IPS-NIHi7 (cell line): ENCODE measurements around the gene PPP1R14B.

Source experiments
- DNase-seq: peaks from one replicate; pipeline ENCODE4 v3.0.0; 2012; ENCODE audit warnings: mixed read lengths; ENCODE audit errors: extremely low spot score

The PPP1R14B gene

DNA sequence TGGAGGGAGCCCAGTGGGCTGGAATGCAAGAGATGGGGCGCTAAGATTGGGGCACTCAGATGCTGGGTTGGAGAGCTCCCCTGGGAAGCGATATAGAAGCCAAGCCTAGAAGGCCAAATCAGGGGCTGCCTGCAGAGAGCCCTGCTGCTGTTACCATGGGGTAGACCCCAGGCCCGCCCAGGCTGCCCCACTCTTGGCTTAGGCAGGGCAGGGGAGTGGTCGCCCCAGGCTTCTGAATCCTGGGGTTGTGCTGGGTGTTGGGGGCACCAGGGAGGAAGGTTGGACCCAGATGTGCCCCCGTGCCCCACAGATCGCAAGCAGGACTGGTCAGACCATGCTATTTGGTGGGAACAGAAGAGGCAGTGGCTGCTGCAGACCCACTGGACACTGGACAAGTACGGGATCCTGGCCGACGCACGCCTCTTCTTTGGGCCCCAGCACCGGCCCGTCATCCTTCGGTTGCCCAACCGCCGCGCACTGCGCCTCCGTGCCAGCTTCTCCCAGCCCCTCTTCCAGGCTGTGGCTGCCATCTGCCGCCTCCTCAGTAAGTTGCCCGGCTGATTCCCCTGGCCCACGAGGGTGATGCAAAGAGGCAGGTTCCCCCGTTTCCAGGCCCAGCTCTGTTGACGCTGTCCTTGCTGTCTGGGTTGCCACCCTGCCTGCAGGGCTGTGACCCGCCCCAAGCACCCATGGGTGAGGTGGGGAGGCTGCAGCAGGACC is 36.3 kb downstream of the PPP1R14B start:
- no peak for DNase-seq

DNA sequence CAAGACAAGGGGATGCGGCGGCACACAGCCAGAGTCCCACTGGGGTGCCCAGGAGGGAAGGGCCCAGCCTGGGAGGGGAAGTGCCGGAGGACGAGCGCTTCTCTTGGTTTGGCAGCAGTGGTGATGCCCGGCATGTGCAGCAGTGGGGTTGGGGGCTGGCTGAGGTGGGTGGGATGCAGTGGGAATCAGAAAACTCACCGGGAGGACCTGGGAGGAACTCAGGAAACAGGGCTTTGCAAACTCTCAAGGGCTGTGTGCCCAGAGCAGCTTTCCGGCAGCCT is 37.2 kb downstream of the PPP1R14B start:
- no peak for DNase-seq

DNA sequence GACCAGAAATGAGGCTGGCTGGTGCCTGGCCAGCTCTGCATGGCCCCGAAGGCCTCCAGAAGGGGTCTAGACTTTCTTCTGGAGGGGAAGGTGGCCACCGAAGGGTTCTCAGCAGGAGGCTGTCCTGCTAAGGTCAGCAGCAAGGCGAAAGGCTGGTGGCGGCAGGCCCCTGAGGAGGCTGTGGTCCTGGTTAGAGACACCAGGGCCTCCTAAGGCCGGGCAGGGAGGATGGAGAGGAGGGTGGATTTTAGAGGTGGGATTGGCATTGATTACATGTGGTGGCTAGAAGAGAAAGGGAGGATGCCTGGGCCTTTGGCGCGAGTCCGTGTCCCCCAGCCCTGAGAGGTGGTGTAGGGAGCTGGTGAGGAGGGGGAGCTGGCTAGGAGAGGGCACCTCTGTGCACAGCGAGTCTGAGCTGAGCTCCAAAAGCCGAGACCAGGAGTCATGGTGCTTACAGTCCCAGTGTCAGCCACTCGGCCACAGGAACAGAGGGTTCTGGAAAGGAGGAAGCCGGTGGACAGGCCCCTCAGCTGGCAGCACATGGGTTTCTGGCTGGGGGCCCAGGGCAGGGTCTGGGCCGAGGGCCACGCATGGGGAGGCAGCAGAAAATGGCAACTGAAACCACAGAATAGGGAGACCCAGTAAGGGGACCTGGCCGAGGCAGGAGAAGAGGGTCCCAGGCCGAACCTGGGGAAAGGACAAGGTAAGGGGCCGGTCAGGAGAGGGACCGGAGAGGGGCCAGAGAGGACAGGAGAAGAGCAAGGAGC is 37.8 kb downstream of the PPP1R14B start:
- DNase-seq, result no peak

DNA sequence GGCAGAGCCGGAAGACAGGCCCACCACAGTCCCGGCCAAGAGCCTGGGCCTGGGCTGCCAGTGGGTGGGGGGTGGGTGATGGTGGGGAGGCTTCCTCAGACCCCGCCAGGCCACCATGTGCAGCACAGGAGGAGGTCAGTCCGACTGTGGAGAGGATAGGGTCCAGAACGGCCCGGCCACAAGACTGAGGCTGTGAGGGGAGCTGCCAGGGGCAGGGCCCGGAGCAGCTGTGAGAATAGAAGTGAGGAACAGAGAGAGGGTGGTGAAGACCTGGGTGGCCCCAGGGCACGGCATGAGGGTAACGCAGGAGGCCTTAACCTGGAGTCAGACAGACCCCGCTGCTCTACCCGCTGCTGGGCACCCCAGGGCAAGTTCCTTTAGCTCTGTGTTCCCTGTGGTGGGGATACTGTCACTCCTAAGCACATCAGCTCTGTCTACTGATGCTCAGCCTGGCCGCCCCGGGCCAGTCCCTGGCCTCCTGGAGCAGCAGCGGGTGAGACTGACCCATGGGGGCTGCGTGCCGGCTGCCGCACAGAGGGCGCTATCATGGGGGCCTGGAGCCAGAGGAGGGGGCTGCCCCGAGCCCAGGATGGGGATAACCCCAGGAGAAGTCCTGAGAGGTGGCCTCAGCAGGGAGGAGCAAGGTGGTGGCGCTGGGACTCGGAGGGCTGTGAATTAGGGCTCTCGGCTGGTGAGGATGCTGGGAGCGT is 38.5 kb downstream of the PPP1R14B start:
- DNase-seq, result no peak

DNA sequence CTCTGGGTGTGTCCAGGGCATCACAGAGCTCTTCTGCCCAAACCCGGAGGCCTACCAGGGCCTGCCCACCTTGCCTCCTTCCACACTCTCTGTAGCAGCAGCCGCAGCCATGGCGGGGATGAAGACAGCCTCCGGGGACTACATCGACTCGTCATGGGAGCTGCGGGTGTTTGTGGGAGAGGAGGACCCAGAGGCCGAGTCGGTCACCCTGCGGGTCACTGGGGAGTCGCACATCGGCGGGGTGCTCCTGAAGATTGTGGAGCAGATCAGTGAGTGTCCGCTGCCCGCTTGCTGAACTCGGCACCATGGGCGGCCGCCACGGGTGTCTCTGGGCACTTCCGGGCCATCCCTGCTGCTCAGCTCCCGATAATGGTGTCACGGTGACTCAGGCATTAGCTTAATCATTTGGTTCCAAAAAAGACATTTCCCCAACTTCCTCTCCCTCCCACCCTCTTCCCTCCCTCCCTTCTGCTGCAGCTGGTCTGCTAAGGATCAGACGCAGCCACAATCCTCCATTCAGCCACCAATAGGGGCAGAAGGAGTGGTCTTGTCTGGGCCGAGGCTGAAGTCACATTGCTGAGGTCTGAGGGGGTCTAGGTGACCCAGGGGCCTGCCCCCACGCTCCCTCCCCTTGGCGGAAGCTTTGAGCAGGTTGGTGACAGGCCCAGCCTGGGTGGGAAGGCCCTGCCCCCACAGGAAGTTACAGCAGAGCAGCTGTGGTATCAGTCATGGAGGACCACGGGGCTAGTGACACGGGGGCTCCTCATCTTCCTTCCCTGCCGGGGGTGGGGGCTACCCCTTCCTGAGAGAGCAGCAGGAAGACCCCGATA is 39.3 kb downstream of the PPP1R14B start:
- DNase-seq, result no peak

DNA sequence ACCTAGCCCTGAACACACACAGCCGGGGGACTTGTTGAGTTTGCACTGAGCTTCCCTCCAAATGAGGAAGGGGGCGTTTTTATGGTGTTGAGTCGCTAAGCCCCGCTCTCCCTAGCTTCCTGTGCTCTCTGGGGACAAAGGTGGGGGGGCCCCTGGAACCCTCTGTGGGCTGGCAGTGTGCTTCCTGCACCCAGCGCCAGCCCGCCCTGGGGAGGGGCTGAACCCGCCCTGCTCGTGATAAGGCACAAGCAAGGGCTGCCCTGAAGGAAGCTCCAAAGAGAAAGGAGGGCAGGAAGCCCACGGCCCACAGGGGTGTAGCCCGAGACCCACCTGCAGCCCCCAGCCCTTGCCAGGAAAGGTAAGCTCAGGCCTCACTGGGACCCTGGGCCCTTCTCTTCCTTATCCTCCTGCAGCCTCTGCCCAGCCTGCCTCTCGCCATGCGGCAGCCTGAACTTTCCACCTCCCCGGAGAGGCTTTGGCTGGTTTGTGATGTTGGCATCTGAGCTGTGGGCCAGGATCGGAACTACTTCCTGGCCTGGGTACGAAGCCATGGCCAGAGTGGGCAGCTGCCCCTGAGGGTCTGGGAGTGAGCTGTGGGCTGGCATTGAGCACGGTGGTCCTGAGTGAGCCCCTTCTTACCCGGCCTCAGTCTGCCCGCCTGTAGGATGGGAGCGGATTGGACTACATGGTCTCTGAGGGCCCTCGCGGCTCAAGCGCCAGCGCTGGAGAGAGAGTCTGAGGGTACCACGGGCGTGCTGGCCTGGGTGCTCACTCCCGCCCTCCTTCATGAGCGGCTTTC is 40.1 kb downstream of the PPP1R14B start, which contains the start of gene FERMT3:
FERMT3 (plus strand) TSS at position 265 of the 799 bp plus-strand sequence. CDS start 644 bp downstream, outside the sequence.
- DNase-seq, result no peak

DNA sequence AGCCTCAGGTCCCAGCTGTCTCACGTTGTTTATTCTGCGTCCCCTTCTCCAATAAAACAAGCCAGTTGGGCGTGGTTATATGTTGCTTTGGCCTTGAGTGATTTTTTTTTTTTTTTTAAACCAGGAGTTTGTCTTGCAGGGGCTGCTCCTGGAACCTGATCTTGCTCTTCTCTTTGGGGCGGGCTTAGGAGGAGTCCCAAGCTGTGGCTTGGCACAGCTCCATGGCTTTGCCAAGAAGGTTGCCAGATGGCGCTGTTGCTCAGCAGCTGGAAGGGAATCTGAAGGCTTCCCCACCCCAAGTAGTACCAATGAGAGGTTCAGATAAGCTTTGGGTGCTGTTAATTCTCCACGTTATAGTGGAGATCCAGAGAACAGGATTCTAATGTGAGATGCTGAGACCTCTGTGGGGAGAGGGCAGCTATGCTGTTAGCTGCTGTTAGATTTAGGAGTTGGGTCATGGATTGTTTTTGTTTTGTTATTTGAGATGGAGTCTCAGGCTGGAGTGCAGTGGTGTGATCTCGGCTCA is 42.2 kb downstream of the PPP1R14B start:
- peak; percentile 91 for DNase-seq

DNA sequence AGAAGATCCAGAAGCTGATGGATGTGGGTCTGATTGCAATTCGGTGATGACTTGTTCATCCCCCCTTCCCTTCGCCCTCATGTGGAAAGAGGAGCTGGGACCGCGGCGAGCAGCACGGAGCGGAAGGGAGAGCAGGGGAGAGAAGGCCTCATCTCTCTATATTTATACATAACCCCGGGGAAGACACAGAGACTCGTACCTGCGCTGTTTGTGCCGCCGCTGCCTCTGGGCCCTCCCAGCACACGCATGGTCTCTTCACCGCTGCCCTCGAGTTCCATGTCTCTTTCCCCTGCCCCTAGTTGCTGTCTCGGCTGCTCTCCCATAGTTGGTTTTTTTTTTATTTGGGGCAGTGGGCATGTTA is 42.7 kb downstream of the PPP1R14B start:
- no peak for DNase-seq

DNA sequence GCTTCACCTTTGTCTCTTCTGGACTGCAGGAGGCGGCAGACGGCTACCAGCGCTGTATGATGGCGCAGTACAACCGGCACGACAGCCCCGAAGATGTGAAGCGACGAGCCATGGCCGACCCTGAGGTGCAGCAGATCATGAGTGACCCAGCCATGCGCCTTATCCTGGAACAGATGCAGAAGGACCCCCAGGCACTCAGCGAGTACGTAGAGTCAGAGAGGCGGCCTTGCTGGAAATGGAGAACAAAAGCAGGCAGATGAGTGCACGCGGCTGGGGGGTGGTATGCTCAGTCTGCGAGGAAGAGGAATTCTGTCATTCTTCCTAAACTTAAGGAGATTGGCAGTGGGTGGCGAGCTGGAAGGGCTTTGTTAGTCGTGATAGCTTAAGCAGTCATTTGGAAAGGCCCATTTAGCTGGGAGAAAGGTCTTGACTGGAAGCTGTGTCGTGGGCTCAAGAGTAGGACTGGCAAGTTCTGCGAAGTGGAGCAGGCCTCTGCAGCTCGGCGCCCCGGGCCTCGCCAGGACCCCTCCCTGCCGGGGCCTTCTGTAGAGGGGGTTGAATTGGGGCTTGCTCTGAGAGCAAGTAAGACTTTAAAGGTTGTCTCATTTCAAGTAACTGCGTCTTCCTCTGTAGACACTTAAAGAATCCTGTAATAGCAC is 43.2 kb downstream of the PPP1R14B start:
- DNase-seq, result no peak

DNA sequence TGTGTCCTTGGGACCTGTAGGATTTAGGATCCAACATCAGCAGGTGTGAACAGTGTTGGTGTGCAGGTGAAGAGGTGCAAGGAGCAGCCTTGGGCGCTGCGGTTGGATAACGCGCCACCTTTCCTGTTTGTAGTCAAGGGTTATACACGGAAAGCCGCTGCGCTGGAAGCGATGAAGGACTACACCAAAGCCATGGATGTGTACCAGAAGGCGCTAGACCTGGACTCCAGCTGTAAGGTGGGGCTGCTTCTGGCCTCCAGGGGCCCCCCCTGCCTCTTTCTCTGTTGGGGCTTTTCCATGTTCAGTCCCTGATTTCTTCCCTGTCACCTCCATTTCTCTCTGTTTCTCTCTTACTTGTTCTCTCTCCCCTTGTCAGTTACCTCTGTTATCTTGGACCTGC is 43.8 kb downstream of the PPP1R14B start:
- no peak for DNase-seq

DNA sequence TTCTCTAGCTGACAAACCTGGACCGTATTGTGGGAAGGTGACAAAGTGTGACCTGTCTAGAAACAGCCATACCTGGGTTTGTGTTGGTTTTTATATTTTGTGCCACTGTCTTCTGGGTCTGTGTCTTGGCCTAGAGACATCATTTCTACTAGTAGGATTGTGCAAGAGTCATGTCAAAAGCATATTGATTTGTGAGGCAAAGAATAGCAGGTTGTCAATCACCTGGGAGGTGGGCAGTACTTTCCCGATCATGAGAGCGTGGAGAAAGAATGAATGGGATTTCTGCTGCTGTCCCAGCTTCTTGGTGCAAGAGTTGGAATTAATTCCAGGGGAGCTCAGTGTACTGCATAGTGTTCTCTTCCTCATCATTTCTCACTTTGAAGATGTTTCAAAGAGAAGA is 45.2 kb downstream of the PPP1R14B start:
- DNase-seq, result no peak

DNA sequence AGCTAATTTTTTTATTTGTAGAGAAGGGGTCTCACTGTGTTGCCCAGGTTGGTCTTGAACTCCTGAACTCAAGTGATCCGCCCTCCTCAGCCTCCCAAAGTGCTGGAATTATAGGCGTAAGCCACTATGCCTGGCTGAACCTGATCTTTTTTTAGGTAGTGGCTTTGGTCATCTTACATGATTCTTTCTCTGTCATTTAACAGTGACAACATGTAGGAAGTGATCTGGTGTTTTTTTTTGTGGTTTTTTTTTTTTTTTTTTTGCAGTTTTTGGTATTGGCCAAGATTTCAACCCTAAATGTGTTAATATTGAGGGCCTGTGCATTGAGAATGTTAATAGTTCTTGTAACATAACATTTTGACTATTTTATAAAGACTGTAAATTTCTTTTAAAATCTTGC is 48.2 kb downstream of the PPP1R14B start:
- DNase-seq, result no peak

DNA sequence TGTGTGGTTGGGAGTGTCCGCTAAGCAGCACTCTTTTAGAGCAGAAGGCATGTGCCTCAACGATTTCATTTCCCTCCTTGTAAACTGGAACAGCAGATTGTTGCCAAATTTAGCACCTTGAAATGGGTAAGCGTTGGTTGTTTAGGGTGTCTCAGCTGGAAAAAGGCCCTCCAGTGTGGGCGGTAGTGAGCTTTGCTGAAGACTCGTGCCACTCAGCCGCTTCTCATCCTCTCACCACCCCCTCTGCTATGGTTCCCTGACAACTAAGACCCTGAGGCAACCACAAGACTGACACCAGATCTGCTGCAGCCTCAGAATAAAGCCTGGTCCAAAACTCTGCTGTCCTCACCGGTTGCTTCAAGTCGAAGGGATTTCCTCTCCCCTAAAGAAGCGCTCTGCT is 50.1 kb downstream of the PPP1R14B start:
- DNase-seq, result no peak
